Measurements from ENCODE around the gene KCNK3.

The KCNK3 gene

GRCh38 chr2:26726228-26726627 lies 33.7 kb downstream of the KCNK3 start:
- DNase-seq (ENCODE audit: insufficient read length, low spot score) = no peak
- no peak for FAIRE-seq

- DNase-seq (ENCODE audit: insufficient read length, low spot score) (no peak), FAIRE-seq (no peak)
Observed at GRCh38 chr2:26727641-26728561, 35.4 kb downstream of the KCNK3 start.

- FAIRE-seq (no peak), DNase-seq (ENCODE audit: insufficient read length, low spot score) (no peak)
Observed at GRCh38 chr2:26729311-26729710, 36.8 kb downstream of the KCNK3 start.

GRCh38 chr2:26730549-26731344 lies 38.2 kb downstream of the KCNK3 start:
- DNase-seq (ENCODE audit: insufficient read length, low spot score) = no peak
- no peak for FAIRE-seq

GRCh38 chr2:26731714-26732113 lies 39.2 kb downstream of the KCNK3 start:
- DNase-seq (ENCODE audit: insufficient read length, low spot score) = no peak
- FAIRE-seq = no peak

GRCh38 chr2:26732446-26732845 lies 39.9 kb downstream of the KCNK3 start:
- no peak for FAIRE-seq
- no peak for DNase-seq (ENCODE audit: insufficient read length, low spot score)

GRCh38 chr2:26733413-26733812 lies 40.9 kb downstream of the KCNK3 start:
- DNase-seq (ENCODE audit: insufficient read length, low spot score) (no peak), FAIRE-seq (no peak)

GRCh38 chr2:26735097-26735496 lies 42.6 kb downstream of the KCNK3 start:
- no peak for DNase-seq (ENCODE audit: insufficient read length, low spot score)

GRCh38 chr2:26735883-26736588 lies 43.5 kb downstream of the KCNK3 start:
- FAIRE-seq (no peak), DNase-seq (ENCODE audit: insufficient read length, low spot score) (no peak)

More at GRCh38 chr2:26735097-26735496, 42.6 kb downstream of the KCNK3 start:
- FAIRE-seq = no peak

- DNase-seq (ENCODE audit: insufficient read length, low spot score) = no peak
- FAIRE-seq = no peak
Observed at GRCh38 chr2:26737221-26737620, 44.7 kb downstream of the KCNK3 start.

GRCh38 chr2:26738481-26738880 lies 46.0 kb downstream of the KCNK3 start:
- no peak for DNase-seq (ENCODE audit: insufficient read length, low spot score)
- no peak for FAIRE-seq

GRCh38 chr2:26739514-26739913 lies 47.0 kb downstream of the KCNK3 start:
- DNase-seq (ENCODE audit: insufficient read length, low spot score) (no peak), FAIRE-seq (no peak)

- FAIRE-seq (no peak), DNase-seq (ENCODE audit: insufficient read length, low spot score) (no peak)
Observed at GRCh38 chr2:26740346-26740745, 47.8 kb downstream of the KCNK3 start.

- no peak for DNase-seq (ENCODE audit: insufficient read length, low spot score)
Observed at GRCh38 chr2:26740890-26741302, 48.4 kb downstream of the KCNK3 start.

GRCh38 chr2:26742048-26742770 lies 49.7 kb downstream of the KCNK3 start:
- DNase-seq (ENCODE audit: insufficient read length, low spot score) = no peak
- no peak for FAIRE-seq

More at GRCh38 chr2:26740890-26741302, 48.4 kb downstream of the KCNK3 start:
- no peak for FAIRE-seq

- FAIRE-seq = no peak
- no peak for DNase-seq (ENCODE audit: insufficient read length, low spot score)
Observed at GRCh38 chr2:26743852-26744251, 51.3 kb downstream of the KCNK3 start.

GRCh38 chr2:26744953-26745352 lies 52.4 kb downstream of the KCNK3 start:
- FAIRE-seq (no peak), DNase-seq (ENCODE audit: insufficient read length, low spot score) (no peak)

GRCh38 chr2:26745609-26746327 lies 53.2 kb downstream of the KCNK3 start:
- FAIRE-seq (peak; percentile 79), DNase-seq (ENCODE audit: insufficient read length, low spot score) (peak; percentile 74)

- no peak for FAIRE-seq
- no peak for DNase-seq (ENCODE audit: insufficient read length, low spot score)
Observed at GRCh38 chr2:26746934-26747333, 54.4 kb downstream of the KCNK3 start.

All from GM19239 (cell line).